ENCODE measurements around the gene SCN1A.
"Not testable (repeated sequence)": the region's sequence is repeated elsewhere in the genome, so short reads cannot be mapped to it uniquely, and the experiment has no call there.

DNA sequence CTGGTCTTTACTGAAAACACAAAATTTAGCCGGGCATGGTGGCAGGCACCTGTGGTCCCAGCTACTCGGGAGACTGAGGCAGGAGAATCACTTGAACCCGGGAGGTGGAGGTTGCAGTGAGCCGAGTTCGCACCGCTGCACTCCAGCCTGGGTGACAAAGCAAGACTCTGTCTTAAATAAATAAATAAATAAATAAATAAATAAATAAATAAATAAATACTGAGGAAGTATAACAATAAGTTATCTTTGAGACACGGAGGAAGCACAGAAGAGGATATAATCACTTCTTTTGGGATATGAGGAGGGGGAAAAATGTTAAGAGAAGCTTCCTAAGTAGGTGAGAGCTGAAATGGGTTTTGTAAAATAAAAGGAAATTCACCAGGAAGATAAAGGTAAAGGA is 24.5 kb downstream of the SCN1A start:
- TF ChIP-seq, protein P1, sequence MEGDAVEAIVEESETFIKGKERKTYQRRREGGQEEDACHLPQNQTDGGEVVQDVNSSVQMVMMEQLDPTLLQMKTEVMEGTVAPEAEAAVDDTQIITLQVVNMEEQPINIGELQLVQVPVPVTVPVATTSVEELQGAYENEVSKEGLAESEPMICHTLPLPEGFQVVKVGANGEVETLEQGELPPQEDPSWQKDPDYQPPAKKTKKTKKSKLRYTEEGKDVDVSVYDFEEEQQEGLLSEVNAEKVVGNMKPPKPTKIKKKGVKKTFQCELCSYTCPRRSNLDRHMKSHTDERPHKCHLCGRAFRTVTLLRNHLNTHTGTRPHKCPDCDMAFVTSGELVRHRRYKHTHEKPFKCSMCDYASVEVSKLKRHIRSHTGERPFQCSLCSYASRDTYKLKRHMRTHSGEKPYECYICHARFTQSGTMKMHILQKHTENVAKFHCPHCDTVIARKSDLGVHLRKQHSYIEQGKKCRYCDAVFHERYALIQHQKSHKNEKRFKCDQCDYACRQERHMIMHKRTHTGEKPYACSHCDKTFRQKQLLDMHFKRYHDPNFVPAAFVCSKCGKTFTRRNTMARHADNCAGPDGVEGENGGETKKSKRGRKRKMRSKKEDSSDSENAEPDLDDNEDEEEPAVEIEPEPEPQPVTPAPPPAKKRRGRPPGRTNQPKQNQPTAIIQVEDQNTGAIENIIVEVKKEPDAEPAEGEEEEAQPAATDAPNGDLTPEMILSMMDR (conservative IDR thresholded peaks at IDR 0.05; ENCODE audit: low read depth, low read length): not testable (repeated sequence)
- not testable (repeated sequence) for TF ChIP-seq FOS (IDR thresholded peaks at IDR 0.05; ENCODE audit: low read depth, low read length); RAD21 (IDR thresholded peaks at IDR 0.05; ENCODE audit: low read length); POLR2A (IDR thresholded peaks at IDR 0.05; ENCODE audit: low read depth, low read length); CEBPB (IDR thresholded peaks at IDR 0.05; ENCODE audit: low read depth, low read length); NFE2L2 (IDR thresholded peaks at IDR 0.05; ENCODE audit: low read depth, low read length); CHD1 (IDR thresholded peaks at IDR 0.05; ENCODE audit: low read depth, low read length); RCOR1 (IDR thresholded peaks at IDR 0.05; ENCODE audit: insufficient replicate concordance, low read length); BHLHE40 (IDR thresholded peaks at IDR 0.05; ENCODE audit: low read depth, low read length); RFX5 (IDR thresholded peaks at IDR 0.05; ENCODE audit: low read depth, low read length); MXI1 (IDR thresholded peaks at IDR 0.05; ENCODE audit: borderline replicate concordance, low read depth, low read length); SMC3 (IDR thresholded peaks at IDR 0.05; ENCODE audit: low read depth, low read length)
- TF ChIP-seq, protein P2, sequence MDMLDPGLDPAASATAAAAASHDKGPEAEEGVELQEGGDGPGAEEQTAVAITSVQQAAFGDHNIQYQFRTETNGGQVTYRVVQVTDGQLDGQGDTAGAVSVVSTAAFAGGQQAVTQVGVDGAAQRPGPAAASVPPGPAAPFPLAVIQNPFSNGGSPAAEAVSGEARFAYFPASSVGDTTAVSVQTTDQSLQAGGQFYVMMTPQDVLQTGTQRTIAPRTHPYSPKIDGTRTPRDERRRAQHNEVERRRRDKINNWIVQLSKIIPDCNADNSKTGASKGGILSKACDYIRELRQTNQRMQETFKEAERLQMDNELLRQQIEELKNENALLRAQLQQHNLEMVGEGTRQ (IDR thresholded peaks at IDR 0.05; ENCODE audit: low read depth, low read length): not testable (repeated sequence)
- TF ChIP-seq, protein P3, sequence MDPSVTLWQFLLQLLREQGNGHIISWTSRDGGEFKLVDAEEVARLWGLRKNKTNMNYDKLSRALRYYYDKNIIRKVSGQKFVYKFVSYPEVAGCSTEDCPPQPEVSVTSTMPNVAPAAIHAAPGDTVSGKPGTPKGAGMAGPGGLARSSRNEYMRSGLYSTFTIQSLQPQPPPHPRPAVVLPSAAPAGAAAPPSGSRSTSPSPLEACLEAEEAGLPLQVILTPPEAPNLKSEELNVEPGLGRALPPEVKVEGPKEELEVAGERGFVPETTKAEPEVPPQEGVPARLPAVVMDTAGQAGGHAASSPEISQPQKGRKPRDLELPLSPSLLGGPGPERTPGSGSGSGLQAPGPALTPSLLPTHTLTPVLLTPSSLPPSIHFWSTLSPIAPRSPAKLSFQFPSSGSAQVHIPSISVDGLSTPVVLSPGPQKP (IDR thresholded peaks at IDR 0.05; ENCODE audit: borderline replicate concordance, low read depth, low read length): not testable (repeated sequence)
